NCI-H226 (cell line): ENCODE results near the gene PTPN14.

Experiments
- DNase-seq: peaks from one replicate; pipeline ENCODE4 v3.0.0-alpha.2; 2015

The PTPN14 gene

GRCh38 chr1:214567481-214567980, 16.1 kb upstream of the PTPN14 start:
- no peak for DNase-seq

- no peak for DNase-seq
Observed at GRCh38 chr1:214566158-214567104, 15.0 kb upstream of the PTPN14 start.

- no peak for DNase-seq
Observed at GRCh38 chr1:214565310-214565709, 13.9 kb upstream of the PTPN14 start.

GRCh38 chr1:214563881-214564280, 12.5 kb upstream of the PTPN14 start:
- no peak for DNase-seq

GRCh38 chr1:214557952-214558735, 6.7 kb upstream of the PTPN14 start:
- DNase-seq = peak; percentile 78

- no peak for DNase-seq
Observed at GRCh38 chr1:214553142-214553710, 1.8 kb upstream of the PTPN14 start.

- peak; percentile 70 for DNase-seq
Observed at GRCh38 chr1:214552174-214552608, 789 bp upstream of the PTPN14 start.

GRCh38 chr1:214550857-214551435, 456 bp downstream of the PTPN14 start:
- no peak for DNase-seq

GRCh38 chr1:214550013-214550856, 1.2 kb downstream of the PTPN14 start:
- DNase-seq = no peak

- no peak for DNase-seq
Observed at GRCh38 chr1:214549604-214550003, 1.8 kb downstream of the PTPN14 start.

GRCh38 chr1:214548988-214549387, 2.4 kb downstream of the PTPN14 start:
- no peak for DNase-seq

GRCh38 chr1:214548271-214548670, 3.1 kb downstream of the PTPN14 start:
- no peak for DNase-seq

- no peak for DNase-seq
Observed at GRCh38 chr1:214547747-214548146, 3.7 kb downstream of the PTPN14 start.

GRCh38 chr1:214546886-214547641, 4.3 kb downstream of the PTPN14 start:
- no peak for DNase-seq

GRCh38 chr1:214546084-214546483, 5.3 kb downstream of the PTPN14 start:
- DNase-seq = no peak

GRCh38 chr1:214545293-214545692, 6.1 kb downstream of the PTPN14 start:
- DNase-seq = no peak

GRCh38 chr1:214544791-214545190, 6.6 kb downstream of the PTPN14 start:
- no peak for DNase-seq

- DNase-seq = no peak
Observed at GRCh38 chr1:214542275-214543199, 8.9 kb downstream of the PTPN14 start.

GRCh38 chr1:214541693-214542092, 9.7 kb downstream of the PTPN14 start:
- no peak for DNase-seq

- DNase-seq = no peak
Observed at GRCh38 chr1:214541206-214541605, 10.2 kb downstream of the PTPN14 start.
